ENCODE measurements around the gene TNNT1. TPM values are rescaled to one million over a fixed set of nuclear protein-coding genes. Genes with fewer than 3 reads are reported as not detected.

The TNNT1 gene
- total RNA-seq, 1 donor from 2014 or later = 2.8 TPM

GRCh38 chr19:55189403-55189835 is 40.4 kb upstream of the TNNT1 start:
- no peak for DNase-seq (ENCODE audit: low spot score)
- TF ChIP-seq CTCF (IDR thresholded peaks at IDR 0.05; ENCODE audit: unreplicated experiment) = no peak
- Mint-ChIP-seq H3K9me3 (ENCODE audit: unreplicated experiment) (no peaks in the 10 kb centered on the region), H3K4me3 (ENCODE audit: unreplicated experiment) (peak overlapping the region; percentile 68), H3K36me3 (ENCODE audit: low read depth, unreplicated experiment) (no peaks in the 10 kb centered on the region), H3K27ac (ENCODE audit: unreplicated experiment) (no peak overlapping the region), H3K27me3 (ENCODE audit: unreplicated experiment) (peaks cover 13% of the 10 kb centered on the region), H3K4me1 (ENCODE audit: unreplicated experiment) (no peaks in the 10 kb centered on the region)

GRCh38 chr19:55188625-55189024 is 39.6 kb upstream of the TNNT1 start:
- peaks cover 13% of the 10 kb centered on the region for H3K27me3 Mint-ChIP-seq (ENCODE audit: unreplicated experiment)
- H3K36me3 Mint-ChIP-seq (ENCODE audit: low read depth, unreplicated experiment) = no peaks in the 10 kb centered on the region
- H3K4me1 Mint-ChIP-seq (ENCODE audit: unreplicated experiment) = no peaks in the 10 kb centered on the region
- H3K9me3 Mint-ChIP-seq (ENCODE audit: unreplicated experiment) = no peaks in the 10 kb centered on the region
- no peak for DNase-seq (ENCODE audit: low spot score)
- H3K4me3 Mint-ChIP-seq (ENCODE audit: unreplicated experiment) = no peak overlapping the region
- TF ChIP-seq CTCF (IDR thresholded peaks at IDR 0.05; ENCODE audit: unreplicated experiment) = no peak
- H3K27ac Mint-ChIP-seq (ENCODE audit: unreplicated experiment) = no peak overlapping the region

- no peak for DNase-seq (ENCODE audit: low spot score)
- H3K9me3 Mint-ChIP-seq (ENCODE audit: unreplicated experiment) = no peaks in the 10 kb centered on the region
- no peak overlapping the region for H3K27ac Mint-ChIP-seq (ENCODE audit: unreplicated experiment)
- no peak overlapping the region for H3K4me3 Mint-ChIP-seq (ENCODE audit: unreplicated experiment)
- no peak for TF ChIP-seq CTCF (IDR thresholded peaks at IDR 0.05; ENCODE audit: unreplicated experiment)
- H3K27me3 Mint-ChIP-seq (ENCODE audit: unreplicated experiment) = peaks cover 19% of the 10 kb centered on the region
- H3K4me1 Mint-ChIP-seq (ENCODE audit: unreplicated experiment) = no peaks in the 10 kb centered on the region
- no peaks in the 10 kb centered on the region for H3K36me3 Mint-ChIP-seq (ENCODE audit: low read depth, unreplicated experiment)
Measured at GRCh38 chr19:55186080-55186479, 37.1 kb upstream of the TNNT1 start.

GRCh38 chr19:55181740-55182139 is 32.7 kb upstream of the TNNT1 start:
- no peak for DNase-seq (ENCODE audit: low spot score)
- Mint-ChIP-seq H3K4me1 (ENCODE audit: unreplicated experiment) (peaks cover 5% of the 10 kb centered on the region), H3K4me3 (ENCODE audit: unreplicated experiment) (no peak overlapping the region), H3K9me3 (ENCODE audit: unreplicated experiment) (no peaks in the 10 kb centered on the region), H3K27me3 (ENCODE audit: unreplicated experiment) (peaks cover 23% of the 10 kb centered on the region), H3K27ac (ENCODE audit: unreplicated experiment) (no peak overlapping the region), H3K36me3 (ENCODE audit: low read depth, unreplicated experiment) (peaks cover 3% of the 10 kb centered on the region)
- no peak for TF ChIP-seq CTCF (IDR thresholded peaks at IDR 0.05; ENCODE audit: unreplicated experiment)

GRCh38 chr19:55179606-55180484 is 30.8 kb upstream of the TNNT1 start, which contains the start of gene SYT5:
Gene SYT5 (minus strand): TSS chr19:55180289. CDS start chr19:55179041, 1,248 bp downstream.
- Mint-ChIP-seq H3K27ac (ENCODE audit: unreplicated experiment) (peak within 1 kb of the TSS; percentile 67), H3K27me3 (ENCODE audit: unreplicated experiment) (peaks cover 26% of the 10 kb centered on the region)
- TF ChIP-seq CTCF (IDR thresholded peaks at IDR 0.05; ENCODE audit: unreplicated experiment) = no peak

More at GRCh38 chr19:55179606-55180484, 30.8 kb upstream of the TNNT1 start, which contains the start of gene SYT5:
- H3K36me3 Mint-ChIP-seq (ENCODE audit: low read depth, unreplicated experiment) = peaks cover 3% of the 10 kb centered on the region
- DNase-seq (ENCODE audit: low spot score) = peak; percentile 75
- H3K9me3 Mint-ChIP-seq (ENCODE audit: unreplicated experiment) = no peaks in the 10 kb centered on the region
- H3K4me3 Mint-ChIP-seq (ENCODE audit: unreplicated experiment) = peak within 1 kb of the TSS; percentile 71
- peaks cover 5% of the 10 kb centered on the region for H3K4me1 Mint-ChIP-seq (ENCODE audit: unreplicated experiment)

Measured in endothelial cell (in vitro differentiated cells).